ENCODE results near the gene MIX23. TPM values are rescaled to one million over a fixed set of nuclear protein-coding genes. Genes with fewer than 3 reads are reported as not detected.
A peak's percentile ranks its signal among the peaks of the same experiment; 100 is the strongest.

MIX23 gene
- total RNA-seq, 1 experiment from 2014 or later, result 80.6 TPM

DNA sequence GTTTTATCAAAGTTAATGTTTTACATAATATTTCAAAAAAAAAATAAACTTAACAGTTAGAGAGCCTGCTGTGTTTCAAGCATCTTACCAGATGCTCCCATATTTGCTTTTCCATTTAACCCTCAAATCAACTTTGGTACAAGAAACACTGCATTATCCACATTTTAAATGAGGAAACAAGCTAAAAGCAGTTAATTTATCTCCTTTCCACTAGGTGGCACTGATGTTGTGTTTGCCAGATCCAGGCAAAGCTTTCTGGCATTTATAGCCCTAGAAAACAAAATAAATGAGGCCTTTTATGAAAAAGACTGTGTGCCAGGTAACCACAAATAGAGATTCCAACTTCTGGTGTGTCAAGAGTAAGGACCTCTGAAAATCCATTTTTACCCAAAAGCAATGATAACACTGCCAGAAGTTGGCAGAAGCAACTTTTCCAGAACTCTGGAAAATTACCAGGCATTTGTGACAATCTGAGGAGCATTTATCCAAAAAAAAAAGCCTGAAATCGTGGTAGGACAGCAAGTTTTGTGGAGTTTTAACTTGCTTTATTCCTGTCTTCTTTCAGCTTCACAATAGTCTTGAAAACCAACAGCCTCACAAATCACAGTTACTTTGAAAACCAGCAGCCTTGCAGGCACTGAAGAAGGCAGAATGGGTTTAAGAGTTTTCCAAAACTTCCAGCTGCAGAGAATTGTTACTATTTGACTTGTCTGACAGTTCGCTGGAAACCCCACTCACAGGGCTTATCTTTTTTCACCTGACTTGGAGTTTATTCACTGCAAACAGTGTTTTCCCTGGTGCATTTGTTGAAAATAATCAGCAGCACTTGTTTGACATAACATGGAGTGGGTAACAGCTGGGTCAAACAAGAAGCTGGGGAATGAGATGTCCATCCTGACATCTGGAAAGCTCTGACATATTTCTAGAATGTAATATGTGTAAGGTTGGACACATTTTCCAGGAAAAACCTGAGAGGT lies 10.1 kb upstream of the MIX23 start:
- Histone ChIP-seq H3T11ph (ENCODE audit: low read length) (no peak overlapping the region), H3K4me2 (ENCODE audit: insufficient read depth, insufficient read length, low read length) (no peak overlapping the region), H3K9me3 (ENCODE audit: control insufficient read depth, low read depth, low read length) (no peaks in the 10 kb centered on the region), H2BK20ac (ENCODE audit: low read depth, low read length, poor library complexity, severe bottlenecking) (no peak overlapping the region), H3K27ac (ENCODE audit: insufficient read length, low read depth, low read length) (no peak overlapping the region), H3K18ac (ENCODE audit: insufficient read length, low read depth, low read length) (no peak overlapping the region), H3K9ac (ENCODE audit: extremely low read depth, insufficient read length, low read length) (no peak overlapping the region), H4K20me1 (ENCODE audit: control insufficient read depth, insufficient read depth, insufficient read length) (no peaks in the 10 kb centered on the region), H2BK120ac (ENCODE audit: low read depth, low read length, poor library complexity, severe bottlenecking) (no peak overlapping the region), H2BK15ac (ENCODE audit: low read depth, low read length) (no peak overlapping the region), H3K4ac (ENCODE audit: low read depth, low read length) (no peak overlapping the region), H2AFZ (ENCODE audit: low read length) (no peak overlapping the region), H3K14ac (ENCODE audit: insufficient read depth, low read length) (no peak overlapping the region), H3K79me2 (ENCODE audit: insufficient read depth, low read length) (no peaks in the 10 kb centered on the region; the same call in 1 of the 2 replicates), H3K4me1 (ENCODE audit: insufficient read depth, low read length) (no peaks in the 10 kb centered on the region), H2BK5ac (ENCODE audit: insufficient read length, low read length) (no peak overlapping the region), H2BK12ac (ENCODE audit: insufficient read length, low read depth, low read length) (no peak overlapping the region), H3K23me2 (ENCODE audit: insufficient read length, low read depth, low read length, poor library complexity, severe bottlenecking) (no peaks in the 10 kb centered on the region), H4K5ac (ENCODE audit: insufficient read length, low read depth, low read length) (no peak overlapping the region), H2AK5ac (ENCODE audit: insufficient read length, low read length) (no peak overlapping the region), H3K79me1 (ENCODE audit: insufficient read depth, low read depth, low read length, poor library complexity, severe bottlenecking) (no peaks in the 10 kb centered on the region), H3K27me3 (ENCODE audit: insufficient read depth, low read length) (no peaks in the 10 kb centered on the region), H4K8ac (replicated peaks; ENCODE audit: insufficient read length, low read depth, low read length) (no peak overlapping the region), H3K56ac (ENCODE audit: insufficient read length, low read depth, low read length) (no peak overlapping the region), H4K91ac (ENCODE audit: insufficient read length, low read depth, low read length) (no peak overlapping the region), H3K23ac (ENCODE audit: insufficient read length, low read depth, low read length) (no peak overlapping the region)
- Mint-ChIP-seq H3K9me3 (no peaks in the 10 kb centered on the region), H3K4me3 (no peak overlapping the region), H3K27me3 (ENCODE audit: low read depth) (no peaks in the 10 kb centered on the region), H3K27ac (no peak overlapping the region; a peak in 1 of 7 replicates), H3K36me3 (ENCODE audit: insufficient read depth in 1 of 3, low read depth in 3 of 3) (peaks cover 0 to 10% (median 4%) of the 10 kb centered on the region in 3 experiments; a peak in 3 of 7 replicates), H3K4me1 (peaks cover 0 to 8% of the 10 kb centered on the region in 2 experiments; a peak in 2 of 4 replicates)
- peak; percentile 81 for TF ChIP-seq CTCF (conservative IDR thresholded peaks at IDR 0.05)
- no CpG with 5 or more reads among the region's 2 CpGs for WGBS (ENCODE audit: extremely low coverage, insufficient read length, low lambda C conversion rate)
- no peak for DNase-seq
